ENCODE results near the gene ARTN. TPM values are rescaled to one million over a fixed set of nuclear protein-coding genes. Genes with fewer than 3 reads are reported as not detected.

Gene ARTN
- total RNA-seq, 2 donors from 2014 or later: 1.3 to 12.5 TPM

GRCh38 chr1:43914576-43915525 lies 18.8 kb upstream of the ARTN start:
- Histone ChIP-seq H3K4me3 (no peak overlapping the region), H3K27ac (no peak overlapping the region), H3K36me3 (replicated peaks in 1 of 2; ENCODE audit: insufficient read depth in 1 of 2, low read depth in 2 of 2) (no peaks in the 10 kb centered on the region), H3K9me3 (no peaks in the 10 kb centered on the region), H3K27me3 (no peaks in the 10 kb centered on the region), H3K4me1 (no peaks in the 10 kb centered on the region)
- 86 to 91% methylated on average over 13 of the region's 13 CpGs for WGBS, 2 donors
- intact Hi-C loops (cut with DNase I): no loop called here
- ATAC-seq (no peak), DNase-seq (no peak)
- TF ChIP-seq CTCF (IDR thresholded peaks at IDR 0.05) (no peak), POLR2A (IDR thresholded peaks at IDR 0.05) (no peak)

- ATAC-seq (no peak), DNase-seq (no peak)
- H3K27me3 ChIP-seq: no peaks in the 10 kb centered on the region
- 91 to 97% methylated on average over 6 to 7 of the region's 7 CpGs for whole genome bisulfite sequencing, 2 donors
- intact Hi-C loops (cut with DNase I): no loop called here
- TF ChIP-seq CTCF (IDR thresholded peaks at IDR 0.05): no peak
- TF ChIP-seq POLR2A (IDR thresholded peaks at IDR 0.05): no peak
- no peaks in the 10 kb centered on the region for H3K4me1 ChIP-seq
- no peak overlapping the region for H3K27ac ChIP-seq
- H3K4me3 ChIP-seq: no peak overlapping the region
- no peaks in the 10 kb centered on the region for H3K36me3 ChIP-seq (replicated peaks in 1 of 2; ENCODE audit: insufficient read depth in 1 of 2, low read depth in 2 of 2)
- no peaks in the 10 kb centered on the region for H3K9me3 ChIP-seq
Observed at GRCh38 chr1:43919906-43920305, 13.7 kb upstream of the ARTN start.

GRCh38 chr1:43921022-43921421 lies 12.6 kb upstream of the ARTN start:
- Histone ChIP-seq H3K36me3 (replicated peaks in 1 of 2; ENCODE audit: insufficient read depth in 1 of 2, low read depth in 2 of 2) (no peaks in the 10 kb centered on the region), H3K27ac (no peak overlapping the region), H3K4me3 (no peak overlapping the region), H3K9me3 (no peaks in the 10 kb centered on the region), H3K4me1 (no peaks in the 10 kb centered on the region), H3K27me3 (no peaks in the 10 kb centered on the region)
- no peak for TF ChIP-seq POLR2A (IDR thresholded peaks at IDR 0.05)
- TF ChIP-seq CTCF (IDR thresholded peaks at IDR 0.05): no peak
- no peak for ATAC-seq
- DNase-seq: no peak
- intact Hi-C loops (cut with DNase I): no loop called here
- 86 to 90% methylated on average over 6 of the region's 6 CpGs for WGBS, 2 donors

- WGBS, 2 donors: 71 to 94% methylated on average over 4 of the region's 4 CpGs
- intact Hi-C loops (cut with DNase I): no loop called here
- DNase-seq (no peak), ATAC-seq (no peak)
- H3K27me3 ChIP-seq: no peaks in the 10 kb centered on the region
- TF ChIP-seq CTCF (IDR thresholded peaks at IDR 0.05) (no peak), POLR2A (IDR thresholded peaks at IDR 0.05) (no peak)
- H3K27ac ChIP-seq: no peak overlapping the region
- no peaks in the 10 kb centered on the region for H3K36me3 ChIP-seq (replicated peaks in 1 of 2; ENCODE audit: insufficient read depth in 1 of 2, low read depth in 2 of 2)
- H3K4me1 ChIP-seq: no peaks in the 10 kb centered on the region
- no peak overlapping the region for H3K4me3 ChIP-seq
- H3K9me3 ChIP-seq: no peaks in the 10 kb centered on the region
Observed at GRCh38 chr1:43924516-43924915, 9.1 kb upstream of the ARTN start.

GRCh38 chr1:43925846-43926245 lies 7.8 kb upstream of the ARTN start:
- Histone ChIP-seq H3K4me3 (no peak overlapping the region), H3K27ac (no peak overlapping the region), H3K27me3 (no peaks in the 10 kb centered on the region), H3K36me3 (replicated peaks in 1 of 2; ENCODE audit: insufficient read depth in 1 of 2, low read depth in 2 of 2) (no peaks in the 10 kb centered on the region), H3K4me1 (no peaks in the 10 kb centered on the region), H3K9me3 (no peaks in the 10 kb centered on the region)
- no peak for DNase-seq
- TF ChIP-seq POLR2A (IDR thresholded peaks at IDR 0.05) (no peak), CTCF (IDR thresholded peaks at IDR 0.05) (no peak)
- WGBS, 2 donors: 91 to 94% methylated on average over 9 of the region's 9 CpGs
- no peak for ATAC-seq
- intact Hi-C loops (cut with DNase I): no loop called here
